Activated CD8-positive, alpha-beta T cell treated with anti-CD3 and anti-CD28 coated beads, Interleukin-2, amount 10 ng/mL, durations not matched to agents 7 days and 5 days (primary cell): ENCODE data around the gene EPN2. TPM values are rescaled to one million over a fixed set of nuclear protein-coding genes. Genes with fewer than 3 reads are reported as not detected.

ENCODE experiments used
- ATAC-seq: fragments of 150-1000 bp; cut with Tn5 transposase; one replicate; pipeline ENCODE4 v1.10.0; 2021; ENCODE audit warnings: moderate library complexity
- CTCF ChIA-PET: fragments of 350-600 bp; sonication (Branson Sonifier 250); formaldehyde crosslinking; loops from one replicate; lab custom pipeline; 2021; ENCODE audit warnings: antibody characterized with exemption; lab: Charles Lee
- POLR2A ChIA-PET: fragments of 350-600 bp; sonication (Branson Sonifier 250); formaldehyde crosslinking; loops from one replicate; lab custom pipeline; 2021; ENCODE audit warnings: antibody characterized with exemption; lab: Charles Lee
- DNase-seq: peaks from one replicate; pipeline ENCODE4 v3.0.0-alpha.2; 2020
- H3K27ac Mint-ChIP-seq: one replicate; pipeline ENCODE4 v1.8.0; 2021; ENCODE audit warnings: mild to moderate bottlenecking, mixed read lengths
- H3K27me3 Mint-ChIP-seq: one replicate; pipeline ENCODE4 v1.8.0; 2021; ENCODE audit warnings: low read depth, mixed read lengths
- H3K36me3 Mint-ChIP-seq: one replicate; pipeline ENCODE4 v1.8.0; 2021; ENCODE audit warnings: low read depth, mixed read lengths
- H3K4me1 Mint-ChIP-seq: one replicate; pipeline ENCODE4 v1.8.0; 2021; ENCODE audit warnings: low read depth, mixed read lengths
- H3K4me3 Mint-ChIP-seq: one replicate; pipeline ENCODE4 v1.8.0; 2021; ENCODE audit warnings: mild to moderate bottlenecking, mixed read lengths
- H3K9me3 Mint-ChIP-seq: one replicate; pipeline ENCODE4 v1.8.0; 2022; ENCODE audit warnings: mixed read lengths; ENCODE audit not compliant: insufficient read depth
- total RNA-seq, 2 experiments: library from RNA; stranded (reverse); gene quantifications; one replicate each; pipeline ENCODE4 v1.2.3, GENCODE V29; 2021

Gene EPN2
- total RNA-seq, 2 experiments from 2014 or later, result 2.8 to 3.1 TPM

DNA sequence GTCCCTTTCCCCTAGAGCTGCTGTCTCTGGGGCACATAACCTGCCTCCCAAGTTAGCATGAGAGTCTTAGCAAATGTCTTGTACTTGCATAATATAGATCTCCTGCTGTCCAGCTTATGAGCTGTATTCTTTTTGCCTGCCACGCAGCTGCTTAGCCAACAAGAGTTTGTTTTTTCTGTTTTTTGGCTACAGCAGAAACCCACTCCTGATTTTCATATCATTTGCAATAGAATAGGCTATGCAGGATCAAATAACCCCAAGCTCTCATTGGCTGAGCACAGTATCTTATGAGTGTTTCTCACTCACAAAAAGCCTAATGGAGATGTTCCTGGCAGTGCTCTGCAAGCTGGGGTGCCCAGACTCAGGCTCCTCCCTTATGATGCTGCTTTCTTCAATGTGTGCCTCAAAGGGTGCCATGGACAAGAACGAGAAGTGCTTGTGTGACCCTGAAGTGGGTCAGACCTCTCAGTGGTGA, 102.2 kb downstream of the EPN2 start:
- no peak for ATAC-seq
- DNase-seq, result no peak
- POLR2A ChIA-PET, result no interaction called here
- no peak overlapping the region for H3K4me3 Mint-ChIP-seq
- CTCF ChIA-PET, result interaction anchor here (1.1 to 2.2 kb wide), 4 partner anchors 19 to 69 kb away, joined by 3 to 9 read pairs (median 4); partner anchors contain the start of gene B9D1
- H3K36me3 Mint-ChIP-seq, result no peaks in the 10 kb centered on the region
- no peaks in the 10 kb centered on the region for H3K4me1 Mint-ChIP-seq
- H3K27me3 Mint-ChIP-seq, result peaks cover 9% of the 10 kb centered on the region
- no peaks in the 10 kb centered on the region for H3K9me3 Mint-ChIP-seq
- H3K27ac Mint-ChIP-seq, result no peak overlapping the region

DNA sequence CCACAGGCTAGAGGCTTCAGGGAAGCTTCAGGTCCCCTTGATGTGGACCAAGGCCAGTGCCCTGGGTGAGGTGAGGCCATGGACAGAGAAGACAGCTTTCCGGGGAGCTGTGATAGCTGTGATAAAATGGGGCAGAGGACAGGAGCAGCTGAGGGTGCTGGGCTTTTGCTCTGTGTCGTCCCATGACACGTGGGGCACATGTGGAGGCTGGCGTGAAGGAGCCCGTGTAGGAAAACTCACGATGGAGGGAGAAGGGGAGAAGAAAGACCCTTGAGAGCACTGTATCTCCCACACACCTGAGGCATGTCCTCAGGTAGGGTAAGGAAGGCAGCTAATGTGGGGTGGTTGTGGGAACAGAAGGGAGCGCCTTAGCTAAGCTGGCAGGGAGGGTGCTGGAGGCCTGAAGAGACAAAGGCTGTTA, 104.1 kb downstream of the EPN2 start:
- POLR2A ChIA-PET, result interaction anchor here (0.6 kb wide), 1 partner anchor 406 kb away, joined by 3 read pairs; no protein-coding TSS in a partner anchor
- CTCF ChIA-PET, result no interaction called here
- H3K9me3 Mint-ChIP-seq, result no peaks in the 10 kb centered on the region
- no peak for DNase-seq
- no peaks in the 10 kb centered on the region for H3K36me3 Mint-ChIP-seq
- no peak overlapping the region for H3K27ac Mint-ChIP-seq
- ATAC-seq, result no peak
- peaks cover 9% of the 10 kb centered on the region for H3K27me3 Mint-ChIP-seq
- no peaks in the 10 kb centered on the region for H3K4me1 Mint-ChIP-seq
- no peak overlapping the region for H3K4me3 Mint-ChIP-seq

DNA sequence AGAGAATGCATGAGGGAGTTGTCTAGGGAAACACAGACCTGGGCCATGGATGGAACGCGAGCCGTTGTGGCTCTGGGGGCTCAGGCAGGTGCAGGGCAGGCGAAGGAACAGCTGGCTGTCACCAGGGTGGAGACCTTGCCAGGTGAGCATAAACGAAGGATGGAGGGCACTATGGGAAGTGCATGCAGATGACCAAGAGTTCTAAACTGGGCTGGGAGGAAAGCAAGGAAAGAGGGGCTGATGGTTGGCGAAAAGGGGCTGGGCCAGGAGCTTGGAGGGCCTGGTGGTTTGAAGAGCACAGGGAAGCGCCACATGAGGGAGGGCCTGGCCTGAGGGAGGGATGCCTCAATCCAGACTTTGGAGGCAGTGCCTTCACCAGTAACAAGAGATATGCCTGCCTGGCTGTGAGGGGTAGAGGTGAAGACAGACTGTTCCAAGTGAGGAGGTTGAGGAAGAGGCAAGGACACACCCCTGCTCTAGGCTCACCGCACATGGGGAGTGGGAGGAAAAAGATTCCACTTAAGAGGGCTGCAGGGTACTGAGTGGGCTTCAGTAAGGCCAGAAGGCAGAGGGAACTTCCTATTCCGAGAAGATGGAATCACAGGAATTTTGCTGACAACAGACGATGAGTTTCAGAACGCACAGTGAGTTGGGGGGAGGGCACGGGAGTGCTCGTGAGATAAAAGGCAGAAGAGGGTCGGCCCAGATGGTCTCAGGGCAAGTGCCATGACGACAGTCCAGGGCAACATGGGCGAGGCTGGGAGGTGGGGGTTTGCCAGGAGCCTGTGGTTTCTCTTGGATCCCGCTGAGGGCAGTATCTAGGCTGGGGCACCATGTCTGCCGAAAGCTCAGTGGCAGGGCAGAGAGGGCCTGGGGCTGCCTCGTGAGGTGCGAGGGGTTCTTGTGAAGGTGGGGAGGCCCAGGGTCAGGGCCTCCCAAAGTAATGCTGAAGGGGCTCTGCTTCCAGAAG, 104.8 kb downstream of the EPN2 start:
- no peak overlapping the region for H3K4me3 Mint-ChIP-seq
- no peak for ATAC-seq
- no peaks in the 10 kb centered on the region for H3K9me3 Mint-ChIP-seq
- no peaks in the 10 kb centered on the region for H3K4me1 Mint-ChIP-seq
- ChIA-PET CTCF (interaction anchor here (2.3 kb wide), 1 partner anchor 21 kb away, joined by 6 read pairs; the partner anchor contains the start of gene B9D1), POLR2A (interaction anchor here (0.6 kb wide), 1 partner anchor 405 kb away, joined by 3 read pairs; no protein-coding TSS in a partner anchor)
- no peak overlapping the region for H3K27ac Mint-ChIP-seq
- H3K36me3 Mint-ChIP-seq, result no peaks in the 10 kb centered on the region
- H3K27me3 Mint-ChIP-seq, result peaks cover 9% of the 10 kb centered on the region
- no peak for DNase-seq

DNA sequence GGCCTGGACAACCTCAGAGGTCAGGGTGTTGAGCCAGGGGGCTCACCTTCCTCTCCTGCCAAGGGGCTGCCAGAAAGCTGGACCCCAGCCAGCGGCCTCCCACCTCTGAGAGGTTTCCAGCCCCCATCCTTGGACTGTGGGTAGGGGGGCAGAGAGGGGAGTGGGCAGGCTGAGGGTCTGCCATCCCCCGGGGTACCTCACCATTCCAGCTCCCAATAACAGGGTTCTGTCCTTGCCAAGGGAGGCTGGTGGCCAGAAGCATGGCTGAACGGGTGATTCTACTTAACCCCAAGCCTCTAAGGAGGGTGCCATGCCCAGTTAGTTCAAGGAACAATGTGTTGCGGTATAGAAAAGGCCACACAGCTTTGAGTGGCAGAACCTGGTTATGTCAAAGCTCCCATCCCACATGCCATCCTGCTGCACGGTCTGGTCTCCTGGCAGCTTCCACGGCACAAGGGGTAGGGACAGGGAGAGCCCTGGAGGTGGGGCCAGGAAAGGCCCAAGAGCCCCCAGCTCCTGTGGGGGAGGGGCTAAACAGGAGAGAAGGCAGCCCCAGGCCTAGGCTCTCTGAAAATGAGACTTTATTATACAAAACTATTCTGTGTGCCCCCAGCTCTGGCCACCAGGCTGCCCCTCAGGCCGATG, 105.6 kb downstream of the EPN2 start:
- ChIA-PET POLR2A (no interaction called here), CTCF (interaction anchor here (2.3 kb wide), 1 partner anchor 20 kb away, joined by 6 read pairs; the partner anchor contains the start of gene B9D1)
- no peak overlapping the region for H3K27ac Mint-ChIP-seq
- peaks cover 7% of the 10 kb centered on the region for H3K27me3 Mint-ChIP-seq
- ATAC-seq (no peak), DNase-seq (no peak)
- no peak overlapping the region for H3K4me3 Mint-ChIP-seq
- H3K4me1 Mint-ChIP-seq, result no peaks in the 10 kb centered on the region
- no peaks in the 10 kb centered on the region for H3K36me3 Mint-ChIP-seq
- H3K9me3 Mint-ChIP-seq, result no peaks in the 10 kb centered on the region

DNA sequence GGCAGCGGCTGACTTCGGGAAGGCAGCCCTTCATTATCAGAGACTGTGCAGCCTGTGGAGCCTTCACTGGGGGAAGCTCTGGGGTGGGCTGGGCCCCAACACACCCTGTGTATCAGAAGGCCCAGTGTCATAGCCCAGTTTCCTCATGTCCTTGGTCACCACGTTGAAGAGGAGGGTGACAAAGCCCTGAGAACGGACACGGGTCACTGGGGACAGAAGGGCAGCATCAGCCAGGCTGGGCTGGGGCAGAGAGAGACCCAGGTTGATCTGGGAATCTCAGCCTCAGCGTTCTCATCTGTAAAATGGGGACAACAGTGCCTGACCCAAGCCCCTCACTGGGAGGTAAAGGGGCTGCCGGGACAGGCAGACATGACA, 106.1 kb downstream of the EPN2 start:
- POLR2A ChIA-PET, result no interaction called here
- CTCF ChIA-PET, result interaction anchor here (2.3 kb wide), 1 partner anchor 19 kb away, joined by 6 read pairs; the partner anchor contains the start of gene B9D1
- H3K27ac Mint-ChIP-seq, result no peak overlapping the region

DNA sequence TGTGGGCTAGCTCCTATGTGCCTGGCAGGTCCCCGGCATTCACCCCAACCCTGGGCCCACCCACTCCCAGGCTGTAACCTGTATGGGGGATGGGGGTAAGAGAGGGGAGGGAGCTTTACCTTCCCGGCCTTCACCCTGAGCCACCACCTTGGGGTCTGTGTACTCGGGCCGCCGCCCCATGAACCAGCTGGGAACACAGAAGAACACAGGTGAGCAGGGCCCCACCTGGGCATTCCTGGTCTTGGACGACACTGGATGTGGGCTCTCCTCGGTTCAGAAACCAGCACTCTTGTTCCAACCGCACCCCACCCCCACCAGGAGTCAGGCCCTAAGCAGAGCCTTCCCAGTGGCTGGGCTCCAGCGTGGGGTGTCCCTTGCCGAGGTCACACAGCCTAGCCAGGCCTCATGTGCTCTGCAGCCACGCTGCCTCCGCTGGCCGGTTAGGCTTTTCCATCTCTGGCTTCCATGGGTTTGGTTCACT, 106.5 kb downstream of the EPN2 start:
- ATAC-seq, result no peak
- H3K4me3 Mint-ChIP-seq, result no peak overlapping the region
- POLR2A ChIA-PET, result no interaction called here
- no peak overlapping the region for H3K27ac Mint-ChIP-seq
- H3K36me3 Mint-ChIP-seq, result no peaks in the 10 kb centered on the region
- CTCF ChIA-PET, result interaction anchor here (2.3 kb wide), 1 partner anchor 19 kb away, joined by 6 read pairs; the partner anchor contains the start of gene B9D1
- no peak for DNase-seq
- H3K27me3 Mint-ChIP-seq, result peaks cover 7% of the 10 kb centered on the region
- no peaks in the 10 kb centered on the region for H3K9me3 Mint-ChIP-seq
- H3K4me1 Mint-ChIP-seq, result no peaks in the 10 kb centered on the region

More for the DNA sequence above, 106.1 kb downstream of the EPN2 start:
- H3K4me1 Mint-ChIP-seq, result no peaks in the 10 kb centered on the region
- ATAC-seq (no peak), DNase-seq (no peak)
- no peaks in the 10 kb centered on the region for H3K9me3 Mint-ChIP-seq
- no peak overlapping the region for H3K4me3 Mint-ChIP-seq
- peaks cover 7% of the 10 kb centered on the region for H3K27me3 Mint-ChIP-seq
- no peaks in the 10 kb centered on the region for H3K36me3 Mint-ChIP-seq

DNA sequence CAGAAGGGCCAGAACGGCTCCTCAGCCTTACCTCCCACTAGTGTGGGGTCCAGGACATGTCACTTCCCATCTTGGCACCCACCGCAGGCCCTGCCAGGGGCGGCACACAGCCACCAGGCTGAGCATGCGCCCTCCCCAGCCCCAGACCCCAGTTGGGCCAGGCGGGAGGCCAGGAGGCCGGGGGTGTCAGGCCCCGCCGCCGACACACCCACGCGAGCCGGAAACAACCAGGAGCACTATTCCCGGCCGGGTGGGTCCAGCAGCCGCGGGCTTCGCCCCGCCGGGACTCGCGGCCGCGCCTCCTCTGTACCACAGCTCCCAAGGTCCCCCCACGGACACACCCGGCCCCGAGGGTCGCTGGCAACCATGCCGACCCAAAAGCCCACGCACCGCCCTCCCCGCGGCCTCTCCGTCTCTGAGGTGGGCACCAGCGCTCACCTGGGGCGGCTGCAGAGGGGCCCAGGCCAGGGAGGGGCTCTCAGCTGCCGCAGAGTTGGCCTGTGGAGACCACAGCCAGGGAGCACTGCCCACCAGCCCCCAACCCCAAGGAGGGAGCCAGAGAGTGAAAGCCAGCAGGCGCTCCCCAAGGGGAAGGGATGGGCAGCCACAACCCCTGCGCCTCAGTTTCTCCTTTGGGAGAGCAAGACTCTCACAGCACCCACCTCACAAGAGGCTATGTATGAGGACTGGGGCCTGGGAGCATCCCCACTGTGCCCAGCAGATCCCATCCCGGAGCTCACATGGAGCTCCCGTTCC, 107.3 kb downstream of the EPN2 start:
- no peak for ATAC-seq
- H3K4me1 Mint-ChIP-seq, result no peaks in the 10 kb centered on the region
- H3K9me3 Mint-ChIP-seq, result no peaks in the 10 kb centered on the region
- no peak overlapping the region for H3K4me3 Mint-ChIP-seq
- CTCF ChIA-PET, result no interaction called here
- H3K36me3 Mint-ChIP-seq, result no peaks in the 10 kb centered on the region
- POLR2A ChIA-PET, result no interaction called here
- no peak overlapping the region for H3K27ac Mint-ChIP-seq
- DNase-seq, result no peak
- peaks cover 2% of the 10 kb centered on the region for H3K27me3 Mint-ChIP-seq

DNA sequence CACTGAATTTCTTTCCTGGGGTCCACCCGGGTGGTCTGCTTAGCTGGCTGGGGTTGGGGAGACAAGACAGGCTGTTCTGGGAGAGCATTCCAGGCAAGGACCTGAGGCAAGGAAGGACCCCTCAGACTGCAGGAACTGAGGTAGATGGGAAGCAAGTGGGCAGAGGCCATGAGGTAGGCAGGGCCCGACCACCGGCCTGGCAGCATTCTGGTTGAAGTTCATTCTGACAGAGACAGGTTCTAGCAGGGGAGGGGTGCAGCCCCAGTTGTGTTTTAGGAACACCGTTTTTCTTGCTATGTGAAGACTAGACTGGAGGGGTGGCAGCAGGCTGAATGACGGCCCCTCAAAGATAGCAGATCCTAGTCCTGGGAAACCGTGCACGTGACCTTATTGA, 107.9 kb downstream of the EPN2 start:
- no peak for DNase-seq
- no peaks in the 10 kb centered on the region for H3K36me3 Mint-ChIP-seq
- CTCF ChIA-PET, result no interaction called here
- no peaks in the 10 kb centered on the region for H3K9me3 Mint-ChIP-seq
- no peak for ATAC-seq
- no peaks in the 10 kb centered on the region for H3K27me3 Mint-ChIP-seq
- no peak overlapping the region for H3K4me3 Mint-ChIP-seq
- H3K27ac Mint-ChIP-seq, result no peak overlapping the region
- POLR2A ChIA-PET, result no interaction called here
- no peaks in the 10 kb centered on the region for H3K4me1 Mint-ChIP-seq

DNA sequence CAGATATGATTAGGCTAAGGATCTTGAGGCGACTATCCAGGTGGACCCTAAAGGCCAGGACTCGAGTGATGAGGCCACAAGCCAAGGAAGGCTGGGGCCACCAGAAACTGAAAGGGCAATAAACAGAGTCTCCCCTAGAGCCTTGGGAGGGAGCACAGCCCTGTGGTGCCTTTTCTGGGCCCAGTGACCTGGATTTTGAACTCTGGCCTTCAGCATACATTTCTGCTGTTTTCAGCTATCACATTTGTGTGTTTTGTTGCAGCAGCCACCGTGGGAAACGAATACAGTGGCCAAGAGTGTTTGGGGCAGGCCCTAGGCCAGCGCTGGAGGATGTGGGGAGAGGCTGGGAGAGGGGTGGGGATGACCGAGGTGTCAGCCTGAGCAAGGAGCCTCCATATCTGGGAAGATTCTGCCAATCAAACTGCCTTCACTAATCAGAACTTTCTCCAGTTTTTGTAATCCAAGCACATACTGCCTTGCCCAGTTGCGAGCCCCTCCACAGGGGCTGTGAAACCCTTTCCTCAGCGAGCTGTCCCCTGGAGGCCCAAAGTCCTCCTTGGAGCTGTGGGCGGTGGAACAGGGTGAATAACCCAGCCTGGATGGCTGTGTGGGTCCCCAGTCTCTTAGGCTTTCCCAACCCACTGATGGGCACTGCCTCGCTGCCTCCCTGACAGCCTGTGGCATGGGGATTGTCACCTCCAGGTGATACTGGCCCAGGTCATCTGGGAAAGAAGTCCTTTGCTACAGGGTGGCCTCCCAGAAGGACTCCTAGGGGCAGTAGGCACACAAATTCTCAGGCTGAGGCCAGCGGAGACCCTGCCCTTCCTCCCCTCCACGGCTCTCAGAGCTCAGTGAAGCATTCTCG, 108.6 kb downstream of the EPN2 start:
- ChIA-PET POLR2A (no interaction called here), CTCF (no interaction called here)
- H3K4me3 Mint-ChIP-seq, result no peak overlapping the region
- no peaks in the 10 kb centered on the region for H3K36me3 Mint-ChIP-seq
- H3K9me3 Mint-ChIP-seq, result no peaks in the 10 kb centered on the region
- ATAC-seq (no peak), DNase-seq (no peak)
- peaks cover 2% of the 10 kb centered on the region for H3K27me3 Mint-ChIP-seq
- H3K27ac Mint-ChIP-seq, result no peak overlapping the region
- no peaks in the 10 kb centered on the region for H3K4me1 Mint-ChIP-seq

DNA sequence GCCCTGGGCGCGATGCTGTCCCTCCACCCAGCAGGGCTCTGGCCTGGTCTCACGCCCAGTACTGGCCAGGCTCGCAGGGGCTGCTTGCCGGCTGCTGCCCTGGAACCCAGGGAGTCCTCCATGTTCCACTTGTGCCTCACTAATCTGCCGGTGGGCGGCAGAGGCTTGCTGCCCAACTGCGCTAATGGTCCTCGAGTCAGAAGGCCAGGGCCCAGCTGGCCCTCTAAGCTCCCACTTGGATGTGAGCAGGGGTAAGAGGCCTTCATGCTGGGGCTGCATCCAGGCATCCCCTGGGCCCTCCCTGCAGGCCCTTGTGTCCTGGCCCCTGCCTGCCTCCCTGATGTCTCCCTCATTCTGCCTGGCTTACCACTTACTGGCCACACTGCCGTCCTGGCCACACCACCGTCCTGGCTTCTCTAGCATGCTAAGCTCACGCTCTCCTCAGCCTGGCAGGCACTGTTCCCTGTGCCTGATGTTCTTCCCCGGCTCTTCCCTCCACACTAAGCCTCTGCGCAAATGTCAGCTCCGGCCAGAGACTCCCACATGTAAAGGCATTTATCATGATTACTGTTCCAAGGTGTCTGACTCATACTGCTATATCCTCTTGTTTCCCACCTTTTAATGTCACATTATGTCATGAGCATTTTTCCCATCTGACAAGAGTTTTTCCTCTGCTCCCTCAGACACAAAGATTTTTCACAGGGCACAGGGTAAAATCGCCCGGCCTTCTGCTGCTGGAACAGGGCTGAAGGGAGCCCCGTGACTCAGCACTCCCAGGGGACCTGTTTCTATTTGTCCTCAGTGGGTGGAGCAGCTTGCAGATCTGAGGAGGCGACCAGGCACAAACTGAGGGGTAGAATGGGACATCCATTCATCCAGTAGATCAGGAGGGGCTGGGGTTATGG, 109.4 kb downstream of the EPN2 start:
- no peak overlapping the region for H3K4me3 Mint-ChIP-seq
- no peaks in the 10 kb centered on the region for H3K4me1 Mint-ChIP-seq
- peaks cover 2% of the 10 kb centered on the region for H3K27me3 Mint-ChIP-seq
- CTCF ChIA-PET, result no interaction called here
- DNase-seq, result no peak
- H3K36me3 Mint-ChIP-seq, result no peaks in the 10 kb centered on the region
- ATAC-seq, result no peak
- H3K9me3 Mint-ChIP-seq, result no peaks in the 10 kb centered on the region
- POLR2A ChIA-PET, result no interaction called here
- H3K27ac Mint-ChIP-seq, result no peak overlapping the region
